NCI-H1694 treated with DMSO at 0.1 percent for 48 hours (cell line): ENCODE data around the gene H2AZ1.

Experiments used
- DNase-seq: peaks from one replicate; lab custom pipeline; 2025; lab: John Stamatoyannopoulos, UW

H2AZ1 gene

GRCh38 chr4:99946356-99947189 lies 3.5 kb downstream of the H2AZ1 start, which contains the start of gene DNAJB14:
Gene DNAJB14 (minus strand): TSS chr4:99946618. CDS start chr4:99946571, 47 bp downstream.
- DNase-seq = peak; percentile 12

- DNase-seq = peak; percentile 6
Observed at GRCh38 chr4:99945718-99946355, 4.2 kb downstream of the H2AZ1 start.

- no peak for DNase-seq
Observed at GRCh38 chr4:99943904-99944437, 6.1 kb downstream of the H2AZ1 start.

GRCh38 chr4:99938243-99938753 lies 11.8 kb downstream of the H2AZ1 start:
- no peak for DNase-seq

- no peak for DNase-seq
Observed at GRCh38 chr4:99934891-99935290, 15.2 kb downstream of the H2AZ1 start.

GRCh38 chr4:99927566-99927965 lies 22.5 kb downstream of the H2AZ1 start:
- DNase-seq = no peak

- no peak for DNase-seq
Observed at GRCh38 chr4:99921174-99921573, 28.9 kb downstream of the H2AZ1 start.

GRCh38 chr4:99918656-99919055 lies 31.4 kb downstream of the H2AZ1 start:
- DNase-seq = no peak

- DNase-seq = no peak
Observed at GRCh38 chr4:99917575-99917974, 32.5 kb downstream of the H2AZ1 start.

GRCh38 chr4:99915449-99915848 lies 34.6 kb downstream of the H2AZ1 start:
- DNase-seq = no peak
